Astrocyte (in vitro differentiated cells and primary cell): ENCODE data around the gene FTO. TPM values are rescaled to one million over a fixed set of nuclear protein-coding genes. Genes with fewer than 3 reads are reported as not detected.

Experiments
- DNase-seq: peaks from one replicate; pipeline ENCODE4 v3.0.0-alpha.2; 2010; ENCODE audit warnings: low read depth
- FAIRE-seq: peaks from 2 replicates; lab custom pipeline; 2011; peaks lifted over from hg19 to GRCh38; lab: Jason Lieb, UNC
- H2AFZ ChIP-seq: 2 replicates; pipeline ENCODE4 v1.6.0; 2012; ENCODE audit warnings: low read depth, low read length, inconsistent platforms
- H3K27ac ChIP-seq: 2 replicates; pipeline ENCODE4 v1.5.1; 2011; ENCODE audit warnings: low read depth, low read length, inconsistent platforms
- H3K27me3 ChIP-seq: 2 replicates; pipeline ENCODE4 v1.6.0; 2011; ENCODE audit warnings: low read length, inconsistent platforms; ENCODE audit not compliant: insufficient read depth
- H3K36me3 ChIP-seq: 2 replicates; pipeline ENCODE4 v1.5.1; 2011; ENCODE audit warnings: low read length, inconsistent platforms; ENCODE audit not compliant: insufficient read depth
- H3K4me1 ChIP-seq: 2 replicates; pipeline ENCODE4 v1.5.1; 2011; ENCODE audit warnings: low read length, inconsistent platforms; ENCODE audit not compliant: insufficient read depth
- H3K4me2 ChIP-seq: 2 replicates; pipeline ENCODE4 v1.6.0; 2012; ENCODE audit warnings: low read length, inconsistent platforms
- H3K4me3 ChIP-seq: 2 replicates; pipeline ENCODE4 v1.5.1; 2011; ENCODE audit warnings: low read depth, mild to moderate bottlenecking, low read length, inconsistent platforms; ENCODE audit not compliant: insufficient read depth
- H3K79me2 ChIP-seq: 2 replicates; pipeline ENCODE4 v1.6.0; 2012; ENCODE audit warnings: mild to moderate bottlenecking, low read length, inconsistent platforms; ENCODE audit not compliant: insufficient read depth
- H3K9ac ChIP-seq: 2 replicates; pipeline ENCODE4 v1.6.0; 2012; ENCODE audit warnings: mild to moderate bottlenecking, low read length, inconsistent platforms
- H3K9me3 ChIP-seq: 2 replicates; pipeline ENCODE4 v1.5.1; 2012; ENCODE audit warnings: low read depth, mild to moderate bottlenecking, low read length, inconsistent platforms; ENCODE audit not compliant: insufficient read depth
- H4K20me1 ChIP-seq: 2 replicates; pipeline ENCODE4 v1.6.0; 2012; ENCODE audit warnings: low read length, inconsistent platforms; ENCODE audit not compliant: insufficient read depth
- H3K27ac Mint-ChIP-seq: one replicate; pipeline ENCODE4 v1.8.0; 2021; ENCODE audit warnings: mild to moderate bottlenecking, mixed read lengths; ENCODE audit not compliant: unreplicated experiment
- H3K27me3 Mint-ChIP-seq: one replicate; pipeline ENCODE4 v1.8.0; 2021; ENCODE audit warnings: low read depth, mixed read lengths; ENCODE audit not compliant: unreplicated experiment
- H3K36me3 Mint-ChIP-seq: one replicate; pipeline ENCODE4 v1.8.0; 2021; ENCODE audit warnings: low read depth, mixed read lengths; ENCODE audit not compliant: unreplicated experiment
- H3K4me1 Mint-ChIP-seq: one replicate; pipeline ENCODE4 v1.8.0; 2021; ENCODE audit warnings: low read depth, mixed read lengths; ENCODE audit not compliant: unreplicated experiment
- H3K4me3 Mint-ChIP-seq: one replicate; pipeline ENCODE4 v1.8.0; 2021; ENCODE audit warnings: mild to moderate bottlenecking, moderate library complexity, mixed read lengths; ENCODE audit not compliant: unreplicated experiment
- H3K9me3 Mint-ChIP-seq: one replicate; pipeline ENCODE4 v1.8.0; 2021; ENCODE audit warnings: mild to moderate bottlenecking, mixed read lengths; ENCODE audit not compliant: unreplicated experiment
- EZH2 ChIP-seq: IDR thresholded peaks from 2 replicates; pipeline ENCODE4 v1.6.1; 2012; ENCODE audit warnings: mild to moderate bottlenecking, low read length, inconsistent platforms; ENCODE audit not compliant: insufficient read depth
- total RNA-seq: library from RNA; stranded (reverse); gene quantifications from 2 replicates; pipeline ENCODE4 v1.2.1, GENCODE V29; 2021
- TF ChIP-seq, protein P1 (sequence below): IDR thresholded peaks from 2 replicates; pipeline ENCODE4 v1.5.1; 2011; ENCODE audit warnings: low read depth, mild to moderate bottlenecking, inconsistent platforms, low read length, moderate library complexity; ENCODE audit not compliant: insufficient read depth

Gene FTO
- total RNA-seq, 1 donor from 2014 or later = 73.1 TPM

DNA sequence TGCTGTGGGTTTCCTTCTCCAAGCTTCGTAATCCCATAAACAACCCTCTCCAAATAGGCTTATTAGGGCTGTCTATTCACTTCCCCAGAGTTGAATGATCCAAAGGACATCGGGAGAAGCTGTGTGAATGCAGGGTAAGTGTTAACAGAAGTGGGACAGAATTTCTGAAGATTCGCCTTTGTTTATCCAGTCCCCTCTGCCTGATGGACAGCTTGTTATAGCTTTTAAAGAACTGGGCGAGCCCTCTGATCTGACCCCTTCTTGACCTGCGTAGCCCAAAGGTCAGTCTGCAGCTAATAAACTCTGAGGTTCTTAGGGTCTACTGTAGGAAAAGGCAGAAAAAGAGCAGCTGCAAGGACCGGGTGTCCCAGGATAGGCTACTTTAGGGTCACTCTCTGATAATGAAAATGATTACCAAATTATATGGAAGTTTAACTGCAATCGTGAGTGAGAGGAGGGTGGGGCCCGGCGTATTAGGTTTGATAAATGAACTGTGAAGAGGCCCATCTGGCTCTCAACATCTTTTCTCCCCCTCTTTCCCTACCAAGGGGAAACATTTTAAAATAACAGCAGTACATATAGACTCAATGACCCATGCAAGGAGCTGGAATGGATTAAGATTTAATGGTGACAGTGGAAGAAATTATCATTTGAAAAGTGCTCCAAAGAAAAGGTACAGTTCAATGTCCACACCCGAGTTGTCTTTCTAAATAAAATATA is 233.4 kb downstream of the FTO start:
- Histone ChIP-seq H3K9ac (no peak overlapping the region), H3K79me2 (no peaks in the 10 kb centered on the region), H4K20me1 (no peaks in the 10 kb centered on the region), H3K36me3 (no peaks in the 10 kb centered on the region), H3K27ac (no peak overlapping the region), H3K4me2 (no peak overlapping the region), H3K4me3 (no peak overlapping the region), H3K27me3 (no peaks in the 10 kb centered on the region), H3K4me1 (no peaks in the 10 kb centered on the region), H2AFZ (no peak overlapping the region), H3K9me3 (no peaks in the 10 kb centered on the region)
- no peak for FAIRE-seq
- H3K27me3 Mint-ChIP-seq = no peaks in the 10 kb centered on the region
- peaks cover 5% of the 10 kb centered on the region for H3K4me1 Mint-ChIP-seq
- TF ChIP-seq, protein P1, sequence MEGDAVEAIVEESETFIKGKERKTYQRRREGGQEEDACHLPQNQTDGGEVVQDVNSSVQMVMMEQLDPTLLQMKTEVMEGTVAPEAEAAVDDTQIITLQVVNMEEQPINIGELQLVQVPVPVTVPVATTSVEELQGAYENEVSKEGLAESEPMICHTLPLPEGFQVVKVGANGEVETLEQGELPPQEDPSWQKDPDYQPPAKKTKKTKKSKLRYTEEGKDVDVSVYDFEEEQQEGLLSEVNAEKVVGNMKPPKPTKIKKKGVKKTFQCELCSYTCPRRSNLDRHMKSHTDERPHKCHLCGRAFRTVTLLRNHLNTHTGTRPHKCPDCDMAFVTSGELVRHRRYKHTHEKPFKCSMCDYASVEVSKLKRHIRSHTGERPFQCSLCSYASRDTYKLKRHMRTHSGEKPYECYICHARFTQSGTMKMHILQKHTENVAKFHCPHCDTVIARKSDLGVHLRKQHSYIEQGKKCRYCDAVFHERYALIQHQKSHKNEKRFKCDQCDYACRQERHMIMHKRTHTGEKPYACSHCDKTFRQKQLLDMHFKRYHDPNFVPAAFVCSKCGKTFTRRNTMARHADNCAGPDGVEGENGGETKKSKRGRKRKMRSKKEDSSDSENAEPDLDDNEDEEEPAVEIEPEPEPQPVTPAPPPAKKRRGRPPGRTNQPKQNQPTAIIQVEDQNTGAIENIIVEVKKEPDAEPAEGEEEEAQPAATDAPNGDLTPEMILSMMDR = no peak
- no peak for TF ChIP-seq EZH2
- no peak for DNase-seq
- no peak overlapping the region for H3K27ac Mint-ChIP-seq
- H3K4me3 Mint-ChIP-seq = no peak overlapping the region
- H3K9me3 Mint-ChIP-seq = peaks cover 3% of the 10 kb centered on the region
- H3K36me3 Mint-ChIP-seq = peaks cover 8% of the 10 kb centered on the region

DNA sequence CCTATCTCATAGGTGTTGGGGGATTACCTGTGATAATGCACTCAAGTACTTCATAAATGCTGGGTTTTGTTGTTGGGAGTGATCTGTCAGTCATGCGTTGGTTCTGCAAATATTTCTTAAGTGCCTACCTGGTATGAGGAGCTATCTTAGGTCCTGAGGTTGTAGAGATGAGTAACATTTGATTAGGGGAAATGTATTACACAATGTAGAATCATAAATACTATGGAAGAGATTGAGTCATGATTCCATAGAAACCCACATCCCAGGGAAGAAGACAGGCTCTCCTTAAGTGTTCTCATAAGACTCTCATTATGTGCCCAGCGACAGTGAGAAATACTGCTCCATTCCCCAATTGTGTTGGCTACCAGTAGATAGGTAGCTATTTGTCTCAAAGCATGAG is 240.1 kb downstream of the FTO start:
- H3K27me3 Mint-ChIP-seq = no peaks in the 10 kb centered on the region
- no peak overlapping the region for H3K4me3 Mint-ChIP-seq
- no peak overlapping the region for H3K27ac ChIP-seq
- peaks cover 11% of the 10 kb centered on the region for H4K20me1 ChIP-seq
- TF ChIP-seq, protein P1 = no peak
- no peak for TF ChIP-seq EZH2
- no peaks in the 10 kb centered on the region for H3K9me3 ChIP-seq
- no peak for DNase-seq
- H3K27me3 ChIP-seq = no peaks in the 10 kb centered on the region
- no peaks in the 10 kb centered on the region for H3K4me1 Mint-ChIP-seq
- no peak overlapping the region for H3K4me3 ChIP-seq
- no peak for FAIRE-seq
- no peak overlapping the region for H3K4me2 ChIP-seq
- no peaks in the 10 kb centered on the region for H3K4me1 ChIP-seq
- no peak overlapping the region for H2AFZ ChIP-seq
- H3K36me3 ChIP-seq = no peaks in the 10 kb centered on the region
- H3K9ac ChIP-seq = no peak overlapping the region
- H3K79me2 ChIP-seq = no peaks in the 10 kb centered on the region
- H3K9me3 Mint-ChIP-seq = peaks cover 3% of the 10 kb centered on the region
- H3K27ac Mint-ChIP-seq = no peak overlapping the region
- peaks cover 12% of the 10 kb centered on the region for H3K36me3 Mint-ChIP-seq

DNA sequence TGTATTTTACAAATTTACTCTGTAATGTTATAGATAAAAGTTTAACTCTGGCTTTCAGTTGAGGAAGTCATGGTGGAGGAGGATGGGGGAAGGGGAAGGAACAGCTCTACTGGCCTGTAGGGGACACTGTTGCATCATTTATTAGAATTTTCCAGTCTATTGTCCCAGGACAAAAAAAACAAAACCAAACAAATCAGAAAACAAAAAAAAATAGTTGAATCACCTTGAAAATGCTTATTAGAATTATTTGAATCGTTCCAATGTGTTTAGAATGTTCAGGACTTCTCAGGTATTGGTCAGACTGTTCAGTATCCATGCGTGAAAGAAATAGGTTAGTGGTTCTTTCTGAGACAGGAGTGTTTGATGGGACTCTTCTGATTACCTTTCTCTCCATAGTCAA is 242.0 kb downstream of the FTO start:
- Mint-ChIP-seq H3K27ac (no peak overlapping the region), H3K9me3 (no peaks in the 10 kb centered on the region), H3K4me1 (no peaks in the 10 kb centered on the region), H3K36me3 (peaks cover 12% of the 10 kb centered on the region), H3K4me3 (no peak overlapping the region), H3K27me3 (no peaks in the 10 kb centered on the region)
- DNase-seq (peak; percentile 30), FAIRE-seq (no peak)
- TF ChIP-seq, protein P1 = peak; percentile 83
- no peak for TF ChIP-seq EZH2
- Histone ChIP-seq H3K36me3 (no peaks in the 10 kb centered on the region), H3K4me1 (no peaks in the 10 kb centered on the region), H3K27me3 (no peaks in the 10 kb centered on the region), H2AFZ (no peak overlapping the region), H4K20me1 (peaks cover 11% of the 10 kb centered on the region), H3K4me2 (no peak overlapping the region), H3K27ac (no peak overlapping the region), H3K79me2 (no peaks in the 10 kb centered on the region), H3K4me3 (no peak overlapping the region), H3K9ac (no peak overlapping the region), H3K9me3 (no peaks in the 10 kb centered on the region)
